Mucosa of descending colon (tissue), 3 donors: ENCODE results near the gene ETNK2. TPM values are rescaled to one million over a fixed set of nuclear protein-coding genes. Genes with fewer than 3 reads are reported as not detected.

ENCODE experiments used
- ATAC-seq: fragments of 200-7000 bp; cut with Tn5 transposase; one replicate; pipeline ENCODE4 v1.9.1; 2020; ENCODE audit warnings: mild to moderate bottlenecking, moderate library complexity
- DNase-seq, 3 donors: peaks; one replicate each; pipeline ENCODE4 v3.0.0-alpha.2; 2020
- H3K36me3 ChIP-seq: fragments of 200-600 bp; one replicate; pipeline ENCODE4 v1.8.0; 2021; ENCODE audit warnings: low read depth, mild to moderate bottlenecking
- H3K4me1 ChIP-seq: fragments of 200-600 bp; one replicate; pipeline ENCODE4 v1.8.0; 2021; ENCODE audit warnings: low read depth, mild to moderate bottlenecking
- H3K4me3 ChIP-seq: fragments of 200-600 bp; one replicate; pipeline ENCODE4 v1.8.0; 2021; ENCODE audit warnings: mild to moderate bottlenecking
- H3K9me3 ChIP-seq: fragments of 200-600 bp; one replicate; pipeline ENCODE4 v1.8.0; 2021; ENCODE audit warnings: mild to moderate bottlenecking
- CTCF ChIP-seq: fragments of 200-600 bp; IDR thresholded peaks from one replicate; pipeline ENCODE4 v1.8.0; 2022; ENCODE audit warnings: antibody characterized with exemption, mild to moderate bottlenecking
- intact Hi-C, 2 donors: fragments of 100-400 bp; cut with DNase I in 1 of 2; cut with micrococcal nuclease in 1 of 2; formaldehyde crosslinking; loops; one replicate each; pipeline versions ENCODE4 v1.11.0 to v1.11.1; 2022; cut with DNase I, micrococcal nuclease
- total RNA-seq, 3 donors: library from RNA; stranded (reverse); fragmentation: NEBNext Ultra II Directional in 2 of 3; extraction: Animal tissue kit (Norgen Biotek cat#: 25700) in 2 of 3; gene quantifications; one replicate each; pipeline versions ENCODE4 v1.2.1 to v1.2.4, GENCODE V29; 2021 to 2023
- donor health status: DM: no; HTN: no; CAD: no; lungs with moderate emphysema.
- donor health status: DM: no; HTN: no; CAD: no.
- donor health status: DM: no; HTN: yes; CAD: no.

The ETNK2 gene
- total RNA-seq, 3 donors from 2014 or later = 0.20 to 6.8 (median 2.1) TPM

- Histone ChIP-seq H3K36me3 (no peaks in the 10 kb centered on the region), H3K4me3 (no peak overlapping the region), H3K9me3 (no peaks in the 10 kb centered on the region), H3K4me1 (no peaks in the 10 kb centered on the region)
- no peak for TF ChIP-seq CTCF
- DNase-seq (no peak), ATAC-seq (no peak)
- intact Hi-C loops = no loop called here
Observed at GRCh38 chr1:204110894-204111633, 40.8 kb downstream of the ETNK2 start.

- Histone ChIP-seq H3K4me1 (peaks cover 12% of the 10 kb centered on the region), H3K9me3 (no peaks in the 10 kb centered on the region), H3K36me3 (no peaks in the 10 kb centered on the region), H3K4me3 (no peak overlapping the region)
- intact Hi-C loops = no loop called here
- no peak for DNase-seq
- TF ChIP-seq CTCF = no peak
- ATAC-seq = no peak
Observed at GRCh38 chr1:204108312-204109141, 43.3 kb downstream of the ETNK2 start.

- Histone ChIP-seq H3K4me1 (peaks cover 16% of the 10 kb centered on the region), H3K4me3 (no peak overlapping the region), H3K9me3 (no peaks in the 10 kb centered on the region), H3K36me3 (no peaks in the 10 kb centered on the region)
- DNase-seq = no peak
- ATAC-seq = no peak
- intact Hi-C loops = no loop called here
- no peak for TF ChIP-seq CTCF
Observed at GRCh38 chr1:204107892-204108291, 44.0 kb downstream of the ETNK2 start.

- ATAC-seq (no peak), DNase-seq (no peak)
- intact Hi-C loops = no loop called here
- Histone ChIP-seq H3K4me3 (no peak overlapping the region), H3K36me3 (no peaks in the 10 kb centered on the region), H3K9me3 (no peaks in the 10 kb centered on the region), H3K4me1 (peaks cover 25% of the 10 kb centered on the region)
- no peak for TF ChIP-seq CTCF
Observed at GRCh38 chr1:204106825-204107224, 45.0 kb downstream of the ETNK2 start.

- H3K9me3 ChIP-seq = no peaks in the 10 kb centered on the region
- ATAC-seq (no peak), DNase-seq (no peak)
- no peaks in the 10 kb centered on the region for H3K36me3 ChIP-seq
- no peak for TF ChIP-seq CTCF
- intact Hi-C loops = no loop called here
- H3K4me1 ChIP-seq = peaks cover 25% of the 10 kb centered on the region
- no peak overlapping the region for H3K4me3 ChIP-seq
Observed at GRCh38 chr1:204105131-204105515, 46.7 kb downstream of the ETNK2 start.
